ENCODE measurements around the gene SPATS2.

- TF ChIP-seq CTCF (IDR thresholded peaks at IDR 0.05) (no peak), EZH2 (IDR thresholded peaks at IDR 0.05; ENCODE audit: borderline replicate concordance, insufficient read depth, low read depth, low read length, poor library complexity, severe bottlenecking) (no peak)
These were observed 1.1 kb upstream of the SPATS2 start for GRCh38 chr12:49366096-49366651.
